TTC549 (cell line): Measurements from ENCODE around the gene TACC2.

ENCODE experiments used
- FAIRE-seq: peaks from 2 replicates; lab custom pipeline; 2012; peaks lifted over from hg19 to GRCh38; lab: Jason Lieb, UNC

TACC2 gene

GRCh38 chr10:122029499-122030199 is 40.7 kb downstream of the TACC2 start:
- FAIRE-seq: no peak

GRCh38 chr10:122030200-122030552 is 41.2 kb downstream of the TACC2 start:
- FAIRE-seq: no peak

GRCh38 chr10:122033224-122033926 is 44.4 kb downstream of the TACC2 start:
- FAIRE-seq: no peak

DNA sequence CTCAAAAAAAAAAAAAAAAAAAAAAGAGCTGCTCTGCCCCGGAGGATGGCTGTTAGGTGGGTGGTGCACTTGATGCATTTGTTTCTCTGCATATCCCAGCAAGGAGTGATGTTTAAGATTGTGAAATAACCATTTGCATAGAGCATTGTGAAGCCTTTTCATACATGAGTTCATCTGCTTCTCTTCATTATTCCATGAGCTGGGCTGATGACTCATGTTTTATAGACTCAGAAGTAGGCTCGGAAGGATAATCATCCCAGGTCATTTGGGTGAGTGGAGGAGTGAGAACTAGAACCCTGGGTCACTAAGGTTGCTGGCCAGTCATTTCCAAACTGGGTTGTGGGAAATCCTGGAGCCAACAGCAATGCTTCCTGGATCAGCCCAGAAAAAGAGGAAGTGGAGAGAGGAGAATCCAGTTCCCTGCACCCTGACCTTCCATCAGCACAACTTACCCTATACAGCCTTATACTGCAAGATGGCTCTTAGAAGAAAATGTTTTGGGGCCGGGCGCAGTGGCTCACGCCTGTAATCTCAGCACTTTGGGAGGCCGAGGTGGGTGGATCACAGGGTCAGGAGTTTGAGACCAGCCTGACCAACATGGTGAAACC is 45.3 kb downstream of the TACC2 start:
- no peak for FAIRE-seq

GRCh38 chr10:122040786-122041185 is 51.8 kb downstream of the TACC2 start:
- no peak for FAIRE-seq

DNA sequence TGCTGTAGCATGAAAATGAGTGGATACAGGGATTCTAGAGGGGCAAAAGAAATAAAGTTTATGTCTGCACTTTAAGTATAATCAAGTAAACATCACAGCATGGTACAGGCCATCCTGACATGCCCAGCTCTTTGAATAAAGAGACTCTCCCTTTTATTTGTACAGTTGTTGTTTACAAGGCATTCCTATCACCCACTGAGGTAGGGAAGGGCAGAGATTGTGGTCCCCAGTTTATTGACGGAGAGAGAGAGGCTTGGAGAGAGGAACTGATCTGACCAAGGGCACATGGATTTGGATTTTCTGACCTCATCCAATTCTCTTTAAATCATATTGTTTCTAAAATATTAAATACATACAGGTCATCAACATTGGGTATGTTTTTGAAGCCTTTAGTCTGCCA is 53.9 kb downstream of the TACC2 start:
- FAIRE-seq: no peak

DNA sequence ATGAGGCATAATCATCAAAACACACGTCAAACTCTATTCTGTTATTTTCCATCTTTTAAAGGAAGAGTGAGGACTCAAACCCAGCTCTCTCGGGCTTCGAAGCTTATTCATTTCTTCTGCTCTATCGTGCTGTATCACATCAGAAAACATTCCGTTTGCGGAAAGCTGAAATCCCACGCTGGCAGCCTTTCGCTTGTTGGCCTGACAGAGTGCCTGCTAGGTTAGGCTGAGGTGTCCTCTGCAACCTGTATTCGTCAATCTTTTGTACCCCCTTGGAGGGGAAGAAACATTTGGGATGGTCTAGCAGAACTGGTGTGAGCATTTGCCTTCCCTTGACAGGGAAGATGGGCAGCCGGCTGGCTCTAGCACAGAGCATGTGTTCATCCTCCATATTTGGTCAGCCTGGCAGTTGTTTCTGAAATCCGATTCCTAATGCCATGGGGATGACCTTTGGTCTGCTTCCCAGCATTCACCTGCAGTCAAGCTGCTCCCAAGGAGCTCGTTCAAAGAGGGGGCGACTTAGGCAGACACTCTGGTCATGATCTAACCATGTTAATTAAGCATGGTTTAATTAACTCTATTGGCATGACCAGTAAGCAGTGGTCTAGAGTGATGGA is 55.2 kb downstream of the TACC2 start:
- no peak for FAIRE-seq

- no peak for FAIRE-seq
Measured at GRCh38 chr10:122044713-122045112, 55.8 kb downstream of the TACC2 start.

GRCh38 chr10:122045212-122045611 is 56.2 kb downstream of the TACC2 start:
- no peak for FAIRE-seq

DNA sequence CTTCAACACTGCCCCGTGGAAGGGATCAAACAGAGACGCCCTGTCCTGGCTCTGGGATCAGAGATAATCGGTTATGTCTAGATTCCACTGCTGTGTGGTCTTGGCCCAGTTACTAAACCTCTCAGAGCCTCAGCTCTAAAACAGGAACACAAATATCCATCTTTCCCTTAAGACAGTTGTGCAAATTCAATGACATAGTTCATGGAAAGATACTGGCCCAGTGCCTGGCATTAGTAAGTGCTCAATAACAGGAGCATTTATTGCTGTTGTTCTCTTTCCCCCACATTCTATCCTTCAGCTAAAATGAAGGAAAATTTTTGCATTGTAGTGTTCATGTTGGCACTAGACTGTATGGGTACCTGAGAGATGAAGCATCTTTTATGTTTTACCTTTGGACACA is 58.6 kb downstream of the TACC2 start:
- FAIRE-seq: no peak

DNA sequence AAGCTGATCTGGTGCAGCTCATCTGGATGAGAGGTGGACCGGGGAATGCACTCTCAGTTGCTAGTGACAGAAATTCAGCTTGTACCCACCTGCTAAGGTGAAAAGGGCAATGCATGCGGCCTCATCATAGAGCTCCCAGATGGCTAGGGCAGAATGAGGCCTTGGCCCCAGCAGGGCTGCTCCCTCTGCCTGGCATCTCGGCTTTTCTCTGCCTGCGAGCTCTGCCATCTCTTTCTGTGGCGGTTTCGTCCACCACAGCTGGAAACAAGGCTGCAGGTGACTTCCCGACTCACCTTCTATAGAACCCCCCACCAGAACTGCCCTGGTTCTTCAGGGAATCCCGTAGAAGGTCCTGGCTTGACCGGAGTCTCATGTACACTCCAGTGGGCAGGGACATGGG is 60.1 kb downstream of the TACC2 start:
- FAIRE-seq: no peak

GRCh38 chr10:122050311-122050710 is 61.3 kb downstream of the TACC2 start:
- no peak for FAIRE-seq

- FAIRE-seq: no peak
Measured at GRCh38 chr10:122050811-122051210, 61.8 kb downstream of the TACC2 start.

- FAIRE-seq: no peak
Measured at GRCh38 chr10:122051609-122052385, 62.8 kb downstream of the TACC2 start.

- no peak for FAIRE-seq
Measured at GRCh38 chr10:122052701-122053100, 63.7 kb downstream of the TACC2 start.

- FAIRE-seq: no peak
Measured at GRCh38 chr10:122053314-122053713, 64.4 kb downstream of the TACC2 start.

- FAIRE-seq: no peak
Measured at GRCh38 chr10:122054048-122055025, 65.4 kb downstream of the TACC2 start.

DNA sequence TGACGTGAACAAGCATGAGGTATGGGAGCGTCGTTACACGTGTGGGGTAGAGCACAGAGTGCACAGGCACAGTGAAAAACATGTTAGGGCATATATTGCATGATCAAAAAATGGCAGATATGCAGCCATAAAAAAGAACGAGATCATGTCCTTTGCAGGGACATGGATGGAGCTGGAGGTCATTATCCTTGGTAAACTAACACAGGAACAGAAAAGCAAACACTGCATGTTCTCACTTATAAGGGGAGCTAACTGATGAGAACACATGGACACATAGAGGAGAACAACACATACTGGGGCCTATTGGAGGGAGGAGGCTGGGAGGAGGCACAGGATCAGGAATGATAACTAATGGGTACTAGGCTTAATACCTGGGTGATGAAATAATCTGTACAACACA is 66.3 kb downstream of the TACC2 start:
- no peak for FAIRE-seq

DNA sequence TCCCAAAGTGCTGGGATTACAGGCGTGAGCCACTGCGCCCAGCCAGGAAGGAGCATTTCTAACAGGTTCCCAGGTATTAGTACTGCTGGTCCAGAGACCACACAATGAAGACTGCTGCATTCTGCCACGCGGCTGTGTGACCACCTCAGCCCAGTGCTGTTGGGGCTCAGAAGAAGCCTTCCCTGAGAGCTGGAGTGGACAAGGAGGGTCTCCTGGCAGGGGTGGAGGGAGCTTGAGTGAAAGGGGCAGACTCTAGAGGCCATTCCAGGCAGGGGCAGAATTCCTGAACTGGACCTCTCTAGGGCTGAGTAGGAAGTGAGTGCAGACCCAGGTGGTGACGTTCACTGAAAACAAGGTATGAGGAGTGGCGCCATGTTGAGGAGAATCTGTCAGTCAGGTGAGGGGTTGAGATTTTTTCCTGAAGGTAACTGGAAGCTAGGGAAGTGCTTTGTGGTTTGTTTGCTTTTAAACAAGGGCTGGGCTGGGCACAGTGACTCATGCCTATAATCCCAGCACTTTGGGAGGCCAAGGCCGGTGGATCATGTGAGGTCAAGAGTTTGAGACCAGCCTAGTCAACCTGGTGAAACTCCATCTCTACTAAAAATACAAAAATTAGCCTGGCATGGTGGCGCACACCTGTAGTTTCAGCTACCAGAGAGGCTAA is 67.6 kb downstream of the TACC2 start:
- no peak for FAIRE-seq

DNA sequence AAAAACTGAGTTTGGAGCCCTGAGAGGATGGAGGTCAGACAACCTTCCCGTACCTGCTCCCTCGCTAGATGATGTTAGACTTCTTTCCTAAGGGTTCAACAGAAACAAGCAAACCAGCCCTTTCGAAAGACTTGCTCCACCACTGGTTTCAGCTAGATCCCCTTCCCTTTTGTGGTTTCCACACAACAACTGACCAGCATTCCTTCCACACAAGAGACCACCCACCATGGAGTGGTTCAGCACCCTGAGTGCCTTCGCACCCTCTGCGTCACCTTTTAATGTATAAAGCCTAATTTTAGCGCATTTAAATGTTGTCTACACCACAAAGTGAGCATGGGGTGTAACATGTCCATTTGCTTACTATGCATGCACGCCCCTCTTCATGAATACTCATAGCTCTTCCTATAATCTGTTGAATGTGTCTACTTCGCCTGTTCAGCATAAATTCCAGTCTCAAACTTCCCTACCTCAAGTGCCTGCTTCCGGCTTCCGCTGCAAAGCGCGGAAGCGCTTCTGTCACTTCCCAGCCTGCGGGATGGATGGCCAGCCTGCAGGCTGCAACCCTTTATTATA is 69.0 kb downstream of the TACC2 start:
- FAIRE-seq: no peak
